ENCODE measurements around the gene IGF2R.

The IGF2R gene

DNA sequence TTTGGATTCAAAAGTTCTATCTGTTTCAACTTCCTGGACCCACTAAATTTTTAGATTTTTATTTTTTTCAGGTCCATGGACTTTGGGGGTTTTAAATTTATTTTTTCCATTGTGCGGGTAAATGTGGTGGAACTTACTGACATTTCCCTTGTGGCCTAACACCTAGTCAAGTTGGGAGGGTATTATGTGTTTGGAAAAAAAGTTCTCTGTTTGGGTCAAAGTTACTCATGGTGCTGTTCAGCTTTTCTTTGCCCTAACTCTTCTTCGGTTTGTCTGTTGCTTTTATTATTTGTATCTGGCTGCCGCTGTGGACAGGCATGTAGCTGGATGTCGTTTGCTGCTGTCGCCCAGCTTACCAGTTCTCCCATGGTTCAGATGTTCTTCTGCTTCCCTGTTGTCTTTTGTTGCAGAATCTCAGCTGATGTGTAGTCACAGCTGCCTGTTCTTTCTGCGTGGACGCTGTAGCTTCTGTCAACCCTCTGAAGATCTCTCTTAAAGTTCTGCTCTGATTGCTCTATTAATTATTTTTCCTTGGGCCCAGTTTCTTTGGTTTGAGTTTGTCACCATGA, 7.9 kb downstream of the IGF2R start:
- DNase-seq, result no peak

- DNase-seq, result no peak
These were observed 8.5 kb downstream of the IGF2R start for GRCh38 chr6:159977255-159977903.

DNA sequence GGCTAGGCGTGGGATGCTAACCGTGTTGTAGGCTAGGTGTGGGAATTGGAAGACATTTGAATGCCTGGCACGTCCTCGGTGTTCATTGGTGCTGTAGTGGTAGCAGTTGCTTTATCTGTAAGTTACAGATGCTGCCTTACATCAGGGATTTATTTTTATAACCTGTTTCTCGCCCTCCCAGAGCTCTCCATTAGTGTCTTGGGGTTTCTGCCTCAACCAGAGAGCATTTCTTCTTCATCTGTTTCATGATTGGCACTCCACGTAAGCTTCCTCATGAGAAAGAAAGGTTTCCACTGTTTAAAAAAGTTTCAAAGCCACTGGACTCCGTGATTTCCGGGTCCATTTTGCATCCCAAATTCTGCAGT, 9.0 kb downstream of the IGF2R start:
- DNase-seq, result no peak

DNA sequence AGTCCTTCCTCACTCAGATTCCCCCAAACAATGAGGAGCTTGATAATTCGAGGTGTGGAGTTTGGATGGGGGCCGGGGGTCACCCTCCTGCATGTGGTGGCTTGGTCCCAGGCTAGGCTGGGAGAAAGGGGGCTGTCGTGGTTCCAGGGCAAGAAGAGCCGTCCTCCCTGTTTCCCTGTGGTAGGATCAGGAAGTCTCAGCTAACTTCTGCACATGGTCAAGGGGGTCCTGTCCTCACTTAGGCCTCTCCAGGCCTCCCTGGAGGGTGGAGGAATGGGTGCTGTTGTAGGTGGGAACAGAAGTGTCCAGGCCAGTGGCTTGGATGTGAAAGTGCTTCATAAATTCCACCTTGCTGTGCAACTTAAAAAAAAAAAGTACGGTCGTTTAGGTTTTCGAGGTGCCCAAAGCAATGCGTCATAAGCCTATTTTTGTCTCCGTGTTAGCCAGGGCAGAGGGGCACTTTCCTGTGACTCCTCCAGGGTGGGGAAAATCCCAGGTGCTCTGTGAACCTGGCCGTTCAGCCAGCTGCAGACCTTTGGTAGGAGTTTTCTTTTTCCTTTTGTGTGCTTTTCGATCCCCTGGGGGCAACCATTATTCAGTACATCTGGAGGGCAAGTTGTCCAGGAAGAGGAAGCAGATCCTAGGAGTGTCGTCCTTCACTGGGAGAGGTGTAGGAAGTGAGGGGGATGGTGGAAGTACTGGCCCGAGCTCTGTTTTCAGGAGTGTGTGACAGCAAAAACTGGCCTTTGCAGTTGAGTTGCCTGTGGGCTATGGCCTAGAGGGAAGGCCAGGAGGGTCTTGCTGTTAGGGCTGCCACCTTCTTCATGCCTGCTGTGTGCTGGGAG, 9.6 kb downstream of the IGF2R start:
- peak; percentile 41 for DNase-seq

DNA sequence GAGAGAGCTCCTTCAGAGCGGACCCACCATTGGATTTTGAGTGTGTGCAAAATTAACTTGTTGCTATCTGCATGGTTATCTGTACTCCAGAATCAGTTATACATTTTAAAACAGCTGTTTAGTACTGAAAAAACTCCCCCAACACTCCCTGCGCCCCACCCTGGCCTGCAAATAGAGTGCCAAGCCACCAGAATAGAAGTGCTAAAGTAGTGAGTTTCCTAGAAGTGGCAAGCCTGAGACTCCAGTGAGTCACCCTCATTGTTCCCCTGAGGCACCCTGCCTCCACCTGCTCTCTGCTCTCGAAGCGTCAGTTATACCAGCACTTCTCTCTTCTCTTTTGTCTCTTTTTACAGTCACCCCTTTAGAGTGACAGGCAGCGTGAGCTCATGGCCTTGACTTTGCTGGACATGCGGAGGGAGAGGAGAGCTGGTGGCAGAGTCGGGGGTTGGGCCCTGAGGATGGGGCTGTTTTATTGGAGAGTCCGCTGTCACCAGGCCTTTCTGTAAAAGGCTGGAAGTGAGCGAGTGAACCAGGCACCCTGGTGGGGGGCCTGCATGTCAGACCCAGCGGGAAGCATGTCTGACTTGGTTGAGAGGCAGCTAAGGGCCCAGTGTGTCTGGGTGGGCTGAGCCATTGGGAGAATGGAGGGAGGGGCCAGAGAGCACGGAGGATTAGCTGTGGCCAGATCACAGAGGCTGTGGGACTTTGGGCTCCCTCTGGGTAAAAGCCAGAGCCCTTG, 10.4 kb downstream of the IGF2R start:
- DNase-seq, result peak; percentile 75

DNA sequence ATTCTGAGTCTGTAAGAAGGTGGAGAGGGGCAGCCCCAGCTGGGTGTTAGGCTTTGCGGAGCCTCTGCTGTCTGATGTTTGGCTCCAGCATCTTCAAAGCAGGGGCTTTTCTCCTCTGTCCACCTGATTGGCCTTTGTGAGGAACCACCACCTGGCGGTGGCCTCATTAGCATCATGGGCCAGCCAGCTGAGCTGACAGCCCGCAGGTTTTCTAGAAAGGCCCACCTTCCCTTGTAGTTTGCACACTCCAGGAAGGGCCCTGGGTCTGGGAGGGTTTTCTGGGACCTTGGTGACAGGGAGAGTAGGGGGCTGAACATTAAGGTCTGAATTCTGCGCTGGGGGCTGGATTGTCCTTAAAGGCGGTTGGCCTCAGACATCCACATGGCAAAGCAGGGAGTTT, 11.6 kb downstream of the IGF2R start:
- DNase-seq, result no peak

- DNase-seq, result no peak
These were observed 12.2 kb downstream of the IGF2R start for GRCh38 chr6:159981071-159981402.

DNA sequence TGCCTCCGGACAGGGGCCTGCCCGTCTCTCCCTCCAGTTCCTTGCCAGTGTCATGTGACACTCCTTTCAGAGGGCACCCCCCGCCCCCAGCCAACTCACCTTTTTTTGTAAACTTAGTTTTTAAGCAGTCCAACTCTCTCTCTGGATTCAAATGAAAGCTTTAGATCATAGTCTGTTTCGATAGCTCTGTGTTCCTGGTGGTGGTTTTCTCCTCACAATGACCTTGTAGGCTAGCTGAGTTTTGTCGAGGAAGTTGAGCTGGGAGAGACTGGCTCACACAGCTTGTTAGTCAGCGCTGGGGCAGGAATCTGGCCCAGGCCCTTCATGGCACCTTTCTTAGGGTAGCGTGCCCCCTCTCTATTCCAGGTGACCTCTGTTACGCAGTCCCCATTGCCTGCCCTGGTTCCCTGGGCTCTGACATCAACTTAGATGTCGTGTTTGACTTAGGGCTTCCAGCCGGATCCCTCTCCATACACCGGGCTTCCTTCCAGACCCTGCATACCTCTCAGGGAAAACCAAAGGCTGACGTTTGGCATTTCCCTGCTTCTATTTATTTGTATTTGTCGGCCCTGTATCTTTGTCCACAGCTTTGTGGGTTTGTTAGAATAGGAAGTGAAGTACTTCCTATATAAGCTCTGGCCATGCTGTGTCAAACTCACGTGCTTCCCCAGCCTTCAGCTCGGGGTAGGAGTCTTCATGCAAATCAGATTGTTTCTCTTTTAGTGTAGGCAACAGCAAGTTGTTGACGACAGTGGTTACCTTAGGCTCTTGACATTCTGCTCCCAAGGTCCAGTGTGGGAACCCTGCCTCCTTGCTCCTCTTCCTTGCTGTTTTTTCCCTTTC, 12.7 kb downstream of the IGF2R start:
- peak; percentile 71 for DNase-seq

DNA sequence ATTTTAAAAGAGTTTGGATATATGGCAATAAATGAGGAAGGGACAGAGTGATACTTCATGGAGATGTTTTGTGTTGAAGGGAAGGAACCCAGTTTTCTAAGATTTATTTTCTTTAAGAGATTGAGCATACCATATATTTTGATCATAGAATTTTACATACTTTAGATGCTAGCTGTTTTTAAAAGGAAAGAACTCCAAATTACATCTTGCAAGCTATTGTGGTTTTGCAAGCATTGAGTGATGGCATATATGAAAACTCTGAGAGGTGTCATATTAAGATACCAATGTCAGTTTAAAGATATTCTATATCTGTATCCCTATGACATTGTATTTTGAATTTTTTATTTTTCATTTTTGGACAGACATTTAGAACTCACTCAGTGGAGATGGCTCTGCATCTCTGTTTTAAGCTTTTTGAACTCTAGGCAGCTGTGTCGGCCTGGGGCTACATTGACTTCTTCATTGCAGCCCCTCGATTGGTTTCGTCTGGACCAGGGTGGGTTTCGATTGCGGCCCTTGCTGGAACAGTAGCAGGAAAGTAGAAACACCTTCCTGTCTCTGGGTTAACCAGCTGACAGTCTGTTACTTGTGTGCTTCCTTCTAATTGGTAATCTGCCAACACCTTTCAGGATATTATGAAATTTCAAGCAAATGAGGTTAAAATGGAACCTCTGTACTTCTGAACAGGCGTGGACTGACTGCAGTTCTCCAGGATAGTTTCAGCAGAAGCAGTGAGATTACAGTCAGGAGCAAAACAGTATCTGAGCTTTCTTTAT, 14.0 kb downstream of the IGF2R start:
- peak; percentile 86 for DNase-seq

DNA sequence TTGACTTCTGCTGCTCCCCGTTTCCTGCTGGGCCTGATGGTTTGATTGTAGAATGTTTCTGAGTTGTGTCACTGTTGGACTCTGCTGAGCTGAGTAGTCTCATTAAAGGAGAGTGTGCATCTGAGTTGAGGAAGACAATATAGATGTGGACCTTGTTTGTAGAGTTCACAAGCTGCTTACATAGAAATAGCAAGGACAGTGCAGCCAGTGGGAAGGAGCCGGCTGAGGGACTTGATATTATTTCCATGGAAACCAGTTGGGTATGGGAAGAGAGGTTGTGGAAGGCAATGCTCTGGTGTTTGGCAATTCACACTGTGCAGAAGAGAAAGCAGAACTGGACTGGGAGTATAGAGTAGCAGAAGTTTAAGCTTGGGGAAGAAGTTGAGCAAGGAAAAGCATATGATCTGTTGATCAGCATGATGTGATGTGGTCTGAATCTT, 14.8 kb downstream of the IGF2R start:
- DNase-seq, result peak; percentile 91

DNA sequence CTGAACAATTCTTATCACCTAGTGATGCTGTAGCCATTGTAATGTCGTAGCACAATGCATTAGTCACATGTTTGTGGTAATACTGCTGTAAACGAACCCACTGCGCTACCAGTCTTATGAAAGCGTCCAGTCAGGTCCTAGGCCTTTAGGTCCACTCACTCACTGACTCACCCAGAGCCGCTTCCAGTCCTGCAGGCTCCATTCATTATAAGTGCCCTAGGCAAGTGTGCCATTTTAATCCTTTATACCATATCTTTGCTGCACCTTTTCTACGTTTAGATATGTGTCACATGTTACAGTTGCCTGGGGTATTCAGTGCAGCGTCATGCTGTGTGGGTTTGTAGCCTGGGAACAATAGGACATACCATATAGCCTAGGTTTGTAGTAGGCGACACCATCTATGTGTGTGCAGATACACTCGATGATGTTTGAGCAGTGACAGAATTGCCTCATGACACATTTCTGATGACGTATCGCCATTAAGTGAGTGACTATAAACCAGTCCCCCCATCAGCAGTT, 15.4 kb downstream of the IGF2R start:
- DNase-seq, result no peak

DNA sequence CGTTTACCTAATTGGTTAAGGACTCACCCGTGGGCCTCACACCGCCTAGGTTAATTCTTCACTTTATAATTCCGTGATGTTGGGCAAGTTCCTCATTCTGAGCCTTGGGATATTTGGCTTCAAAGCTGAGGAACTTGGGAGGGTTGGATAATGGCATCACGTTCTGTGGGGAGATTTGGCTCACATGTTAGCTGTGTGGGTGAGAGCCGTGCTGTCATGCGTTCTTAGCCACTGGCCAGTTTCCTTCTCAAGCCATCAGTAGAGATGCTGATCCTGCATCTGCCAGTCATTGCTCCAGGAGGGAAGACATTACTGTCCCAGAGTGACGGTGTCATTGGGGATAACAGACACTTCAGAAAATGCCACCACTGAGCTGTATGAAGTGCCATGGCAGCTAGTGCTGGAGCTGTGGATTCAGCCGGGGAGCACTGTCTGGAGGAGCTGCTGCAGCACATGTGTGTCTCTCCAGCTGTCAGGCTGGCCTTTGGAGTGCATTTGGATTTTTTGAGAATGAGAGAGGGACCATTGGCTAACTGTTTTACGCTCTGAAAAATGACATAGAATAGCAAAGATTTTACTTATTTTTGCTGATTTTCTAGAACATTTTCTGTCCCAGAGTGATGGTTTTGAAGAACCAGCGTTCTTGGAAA, 16.5 kb downstream of the IGF2R start:
- no peak for DNase-seq

GRCh38 chr6:159988983-159989454, 20.1 kb downstream of the IGF2R start:
- peak; percentile 84 for DNase-seq

- DNase-seq, result peak; percentile 64
These were observed 20.9 kb downstream of the IGF2R start for GRCh38 chr6:159989492-159990480.

DNA sequence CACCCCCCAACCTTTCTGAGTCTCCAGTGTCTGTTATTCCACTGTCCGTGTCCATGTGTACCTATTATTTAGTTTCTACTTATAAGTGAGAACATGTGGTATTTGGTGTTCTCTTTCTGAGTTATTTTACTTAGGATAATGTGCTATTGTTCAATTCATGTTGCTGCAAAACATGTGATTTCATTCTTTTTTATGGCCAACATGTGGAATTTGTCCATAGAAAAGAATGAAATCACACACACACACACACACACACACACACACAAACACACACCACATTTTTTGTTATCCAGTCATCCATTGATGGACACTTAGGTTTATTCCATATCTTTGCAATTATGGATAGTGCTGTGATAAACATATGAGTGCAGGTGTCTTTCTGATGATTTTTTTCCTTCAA, 23.5 kb downstream of the IGF2R start:
- DNase-seq, result no peak

DNA sequence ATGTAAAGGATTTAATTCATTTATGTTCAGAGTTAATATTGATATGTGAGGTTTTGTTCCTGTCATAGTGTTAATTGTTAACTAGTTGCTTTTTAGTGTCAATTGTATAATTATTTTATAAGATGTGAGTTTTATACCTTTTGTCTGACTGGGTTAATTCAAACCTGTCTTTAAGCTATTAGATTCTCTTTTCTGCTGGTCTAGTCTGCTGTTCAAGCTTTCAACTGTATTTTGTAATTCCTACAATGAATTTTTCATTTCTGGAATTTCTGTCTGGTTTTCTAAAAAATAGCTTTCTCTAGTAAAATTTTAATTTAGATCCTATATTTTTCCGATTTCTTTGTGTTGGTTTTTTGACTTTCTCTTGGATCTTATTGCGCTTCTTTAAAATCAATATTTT, 26.5 kb downstream of the IGF2R start:
- DNase-seq, result no peak

DNA sequence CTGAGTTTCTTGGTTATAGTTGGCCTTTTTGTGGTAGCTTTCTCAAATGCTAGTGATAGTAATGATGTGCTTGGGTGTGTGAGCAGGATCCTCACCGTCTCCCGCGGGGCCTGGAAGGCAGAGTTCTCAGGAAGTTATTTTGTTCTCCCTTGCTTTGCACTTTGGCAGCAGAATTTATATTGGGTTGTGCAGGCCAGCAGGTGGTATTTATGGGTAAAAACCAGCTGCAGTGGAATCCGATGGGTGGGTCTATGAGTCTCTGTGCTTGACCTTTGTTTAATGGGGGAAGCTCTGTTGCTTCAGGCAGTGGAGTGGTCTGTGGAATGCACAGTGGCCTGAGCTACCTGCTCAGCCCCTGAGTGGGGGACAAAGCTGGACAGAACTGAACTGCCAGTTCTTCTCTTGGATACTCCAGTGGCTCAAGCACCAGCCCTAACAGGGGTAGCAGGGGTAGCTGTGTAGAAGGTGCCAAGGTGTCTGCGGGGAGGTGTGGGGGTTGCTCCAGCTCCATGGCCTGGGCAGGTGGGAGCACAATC, 27.3 kb downstream of the IGF2R start:
- no peak for DNase-seq

DNA sequence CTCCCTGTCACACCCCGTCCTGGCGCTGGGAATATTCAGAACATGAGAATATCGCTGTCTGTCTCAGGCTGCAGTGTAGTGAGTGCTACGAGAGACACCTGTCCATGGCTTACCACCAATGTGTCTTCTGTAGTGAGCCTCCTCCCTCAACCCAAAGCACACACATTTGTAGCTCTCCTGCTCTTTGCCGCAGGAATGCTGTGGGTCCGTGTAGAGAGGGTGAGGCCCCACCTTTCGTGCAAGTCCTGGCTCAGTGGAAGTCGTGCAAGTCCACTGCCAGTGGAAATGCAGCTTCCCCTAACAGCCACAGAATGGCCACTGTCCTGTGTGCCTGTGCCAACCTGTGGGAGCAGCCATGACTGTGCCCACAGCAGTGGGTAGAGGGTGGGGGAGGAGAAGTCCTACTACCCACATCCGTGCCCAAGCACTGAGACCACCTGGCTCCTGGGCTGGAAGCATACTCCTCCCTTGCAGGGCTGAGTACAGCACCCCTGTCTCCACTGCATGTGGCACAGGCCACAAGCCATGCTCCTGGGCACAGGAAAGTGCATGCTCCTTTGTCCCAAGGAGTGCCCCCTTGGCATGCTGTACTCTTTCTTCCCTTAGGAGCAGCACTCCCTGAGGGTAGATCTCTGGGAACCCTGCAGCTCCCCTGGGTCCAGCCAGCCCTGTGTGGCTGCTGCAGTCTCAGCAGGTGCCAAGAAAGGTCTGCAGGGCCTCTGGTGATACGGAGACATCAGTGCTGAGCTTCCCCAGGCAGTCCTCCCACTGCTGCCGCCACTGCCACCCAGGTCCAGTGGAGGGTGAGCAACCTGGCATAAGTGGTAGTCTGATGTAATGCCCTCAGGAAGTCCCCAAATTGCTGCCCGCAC, 28.0 kb downstream of the IGF2R start:
- DNase-seq, result no peak

Data from GF-D8 (cell line).